Suprapubic skin (tissue), 4 donors: Measurements from ENCODE around the gene SVOP.

Source experiments
- EP300 ChIP-seq: sonication (generic); formaldehyde crosslinking; IDR thresholded peaks from one replicate; pipeline ENCODE4 v1.6.1; 2017; ENCODE audit warnings: antibody characterized with exemption
- POLR2A ChIP-seq, 2 donors: fragments of 450-650 bp; IDR thresholded peaks; one replicate each; pipeline ENCODE4 v1.6.1; 2017; ENCODE audit warnings: antibody characterized with exemption in 2 of 2, mild to moderate bottlenecking in 2 of 2, moderate library complexity in 2 of 2
- POLR2AphosphoS5 ChIP-seq, 3 donors: sonication (generic); formaldehyde crosslinking; IDR thresholded peaks; one replicate each; pipeline ENCODE4 v1.6.1; 2017; ENCODE audit warnings: antibody characterized with exemption in 3 of 3
- TF ChIP-seq, protein P1 (sequence below), 2 donors: fragments of 200-600 bp in 1 of 2; fragments of 450-650 bp in 1 of 2; sonication (generic) in 1 of 2; IDR thresholded peaks; one replicate each; pipeline ENCODE4 v1.5.1; 2016 to 2019; ENCODE audit warnings: antibody characterized with exemption in 2 of 2, mild to moderate bottlenecking in 1 of 2, moderate library complexity in 1 of 2

DNA sequence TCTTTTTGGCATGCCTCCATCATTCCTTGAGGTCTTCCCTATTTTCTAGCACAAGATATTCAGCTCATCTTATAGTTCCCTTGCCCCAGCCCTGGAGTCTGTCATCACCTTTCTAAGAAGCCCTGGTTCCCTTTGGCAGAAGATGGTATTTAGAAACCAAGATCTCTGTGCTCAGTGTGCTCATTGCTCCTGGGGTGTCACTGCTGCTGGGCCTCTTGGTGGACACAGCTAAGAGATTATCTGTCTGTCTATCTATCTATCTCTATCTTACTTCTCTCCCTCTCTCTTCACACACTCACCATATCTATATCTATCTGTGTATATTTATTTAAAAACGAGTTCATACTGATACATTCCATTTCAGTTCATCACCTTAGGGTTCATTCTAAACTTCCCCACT, 73.8 kb downstream of the SVOP start:
- TF ChIP-seq, protein P1, sequence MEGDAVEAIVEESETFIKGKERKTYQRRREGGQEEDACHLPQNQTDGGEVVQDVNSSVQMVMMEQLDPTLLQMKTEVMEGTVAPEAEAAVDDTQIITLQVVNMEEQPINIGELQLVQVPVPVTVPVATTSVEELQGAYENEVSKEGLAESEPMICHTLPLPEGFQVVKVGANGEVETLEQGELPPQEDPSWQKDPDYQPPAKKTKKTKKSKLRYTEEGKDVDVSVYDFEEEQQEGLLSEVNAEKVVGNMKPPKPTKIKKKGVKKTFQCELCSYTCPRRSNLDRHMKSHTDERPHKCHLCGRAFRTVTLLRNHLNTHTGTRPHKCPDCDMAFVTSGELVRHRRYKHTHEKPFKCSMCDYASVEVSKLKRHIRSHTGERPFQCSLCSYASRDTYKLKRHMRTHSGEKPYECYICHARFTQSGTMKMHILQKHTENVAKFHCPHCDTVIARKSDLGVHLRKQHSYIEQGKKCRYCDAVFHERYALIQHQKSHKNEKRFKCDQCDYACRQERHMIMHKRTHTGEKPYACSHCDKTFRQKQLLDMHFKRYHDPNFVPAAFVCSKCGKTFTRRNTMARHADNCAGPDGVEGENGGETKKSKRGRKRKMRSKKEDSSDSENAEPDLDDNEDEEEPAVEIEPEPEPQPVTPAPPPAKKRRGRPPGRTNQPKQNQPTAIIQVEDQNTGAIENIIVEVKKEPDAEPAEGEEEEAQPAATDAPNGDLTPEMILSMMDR (IDR thresholded peaks at IDR 0.05) = no peak
- TF ChIP-seq POLR2A (IDR thresholded peaks at IDR 0.05) (no peak), POLR2AphosphoS5 (IDR thresholded peaks at IDR 0.05) (no peak), EP300 (no peak)
